Colonic mucosa (tissue), 4 donors: ENCODE results near the gene PLCB1. TPM values are rescaled to one million over a fixed set of nuclear protein-coding genes. Genes with fewer than 3 reads are reported as not detected.

ENCODE experiments used
- DNase-seq: peaks from one replicate; pipeline ENCODE4 v3.0.0-alpha.2; 2020
- H3K27ac ChIP-seq: fragments of 200-600 bp; one replicate; pipeline ENCODE4 v1.8.0; 2021
- H3K27me3 ChIP-seq: fragments of 200-600 bp; one replicate; pipeline ENCODE4 v1.8.0; 2021
- H3K36me3 ChIP-seq: fragments of 200-600 bp; one replicate; pipeline ENCODE4 v1.8.0; 2021
- H3K4me1 ChIP-seq: fragments of 200-600 bp; one replicate; pipeline ENCODE4 v1.8.0; 2021; ENCODE audit warnings: mild to moderate bottlenecking
- H3K4me3 ChIP-seq: fragments of 200-600 bp; one replicate; pipeline ENCODE4 v1.8.0; 2021
- H3K9ac ChIP-seq, 2 donors: one replicate each; pipeline ENCODE4 v1.7.0; 2013; ENCODE audit warnings: control low read depth in 2 of 2, low read depth in 2 of 2, low read length in 2 of 2
- H3K9me3 ChIP-seq: fragments of 200-600 bp; one replicate; pipeline ENCODE4 v1.8.0; 2021
- CTCF ChIP-seq: fragments of 200-600 bp; IDR thresholded peaks from one replicate; pipeline ENCODE4 v1.8.0; 2022; ENCODE audit warnings: antibody characterized with exemption, mild to moderate bottlenecking
- intact Hi-C: fragments of 100-400 bp; cut with DNase I; formaldehyde crosslinking; loops from one replicate; pipeline ENCODE4 v1.14.1; 2022
- total RNA-seq, 2 donors: library from RNA; stranded (reverse); fragmentation: NEBNext Ultra II Directional in 1 of 2; extraction: Animal tissue kit (Norgen Biotek cat#: 25700) in 1 of 2; gene quantifications; one replicate each; pipeline ENCODE4 v1.2.1, GENCODE V29; 2021
- donor health status: healthy.
- donor health status: DM: no; HTN: no; CAD: no.
- donor health status: DM: no; HTN: no; CAD: no.

The PLCB1 gene
- total RNA-seq, 2 donors from 2014 or later: 8.3 to 9.6 TPM

GRCh38 chr20:8161264-8162071 lies 29.4 kb downstream of the PLCB1 start:
- H3K9ac ChIP-seq: no peak overlapping the region
- TF ChIP-seq CTCF: no peak

GRCh38 chr20:8162610-8163009 lies 30.5 kb downstream of the PLCB1 start:
- Histone ChIP-seq H3K36me3 (no peaks in the 10 kb centered on the region), H3K9me3 (no peaks in the 10 kb centered on the region), H3K4me3 (no peak overlapping the region), H3K4me1 (no peaks in the 10 kb centered on the region), H3K27me3 (no peaks in the 10 kb centered on the region), H3K27ac (no peak overlapping the region), H3K9ac (no peak overlapping the region)
- no peak for TF ChIP-seq CTCF
- intact Hi-C loops: no loop called here
- no peak for DNase-seq

More at GRCh38 chr20:8161264-8162071, 29.4 kb downstream of the PLCB1 start:
- no peaks in the 10 kb centered on the region for H3K27me3 ChIP-seq
- no peaks in the 10 kb centered on the region for H3K36me3 ChIP-seq
- no peak for DNase-seq
- no peaks in the 10 kb centered on the region for H3K4me1 ChIP-seq
- H3K27ac ChIP-seq: no peak overlapping the region
- H3K9me3 ChIP-seq: no peaks in the 10 kb centered on the region
- intact Hi-C loops: no loop called here
- H3K4me3 ChIP-seq: no peak overlapping the region

- no peak overlapping the region for H3K27ac ChIP-seq
- H3K4me3 ChIP-seq: no peak overlapping the region
- TF ChIP-seq CTCF: no peak
- H3K4me1 ChIP-seq: no peaks in the 10 kb centered on the region
- no peak overlapping the region for H3K9ac ChIP-seq
- no peaks in the 10 kb centered on the region for H3K9me3 ChIP-seq
- intact Hi-C loops: no loop called here
- H3K27me3 ChIP-seq: no peaks in the 10 kb centered on the region
- no peaks in the 10 kb centered on the region for H3K36me3 ChIP-seq
- DNase-seq: no peak
Measured at GRCh38 chr20:8163543-8163942, 31.5 kb downstream of the PLCB1 start.

- intact Hi-C loops: no loop called here
- H3K9ac ChIP-seq: no peak overlapping the region
Measured at GRCh38 chr20:8166730-8167129, 34.7 kb downstream of the PLCB1 start.

GRCh38 chr20:8168785-8169288 lies 36.8 kb downstream of the PLCB1 start:
- H3K27ac ChIP-seq: no peak overlapping the region
- no peak overlapping the region for H3K9ac ChIP-seq
- H3K36me3 ChIP-seq: no peaks in the 10 kb centered on the region
- intact Hi-C loops: no loop called here
- no peaks in the 10 kb centered on the region for H3K4me1 ChIP-seq
- DNase-seq: no peak
- H3K4me3 ChIP-seq: no peak overlapping the region
- no peaks in the 10 kb centered on the region for H3K9me3 ChIP-seq
- TF ChIP-seq CTCF: no peak
- no peaks in the 10 kb centered on the region for H3K27me3 ChIP-seq

More at GRCh38 chr20:8166730-8167129, 34.7 kb downstream of the PLCB1 start:
- H3K36me3 ChIP-seq: no peaks in the 10 kb centered on the region
- no peak overlapping the region for H3K27ac ChIP-seq
- H3K27me3 ChIP-seq: no peaks in the 10 kb centered on the region
- H3K4me3 ChIP-seq: no peak overlapping the region
- no peak for TF ChIP-seq CTCF
- no peaks in the 10 kb centered on the region for H3K4me1 ChIP-seq
- H3K9me3 ChIP-seq: no peaks in the 10 kb centered on the region
- no peak for DNase-seq
